NCI-H2081 treated with DMSO at 0.1 percent for 48 hours (cell line): ENCODE results near the gene UNC119B.

ENCODE experiments used
- DNase-seq: peaks from one replicate; lab custom pipeline; 2025; lab: John Stamatoyannopoulos, UW

Gene UNC119B

DNA sequence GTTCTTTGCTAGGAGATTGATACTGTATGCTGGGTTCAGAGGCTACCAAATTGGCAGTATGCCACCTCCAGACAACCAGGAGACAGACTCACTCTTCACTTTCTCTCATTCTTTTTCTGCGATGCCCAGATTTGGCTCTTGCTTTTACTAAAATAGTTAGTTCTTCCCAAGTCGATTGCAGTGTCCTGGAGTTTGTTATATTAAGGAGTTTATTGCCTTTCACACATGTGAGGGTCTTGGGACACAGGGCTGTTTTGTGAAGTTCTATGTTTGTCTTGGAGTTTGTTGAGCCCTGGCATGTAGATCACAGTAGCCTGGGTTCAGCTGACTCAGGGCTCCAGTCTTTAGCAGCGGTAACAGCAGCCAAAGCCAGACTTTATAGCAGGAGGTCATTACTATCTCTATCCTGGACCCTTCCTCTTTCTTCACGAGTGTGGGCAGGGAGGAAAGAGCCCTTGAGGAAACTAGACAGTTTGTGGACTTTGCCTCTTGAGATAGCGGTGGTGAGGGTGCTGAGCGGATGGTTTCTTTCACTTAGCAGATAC lies 21.7 kb upstream of the UNC119B start:
- no peak for DNase-seq

DNA sequence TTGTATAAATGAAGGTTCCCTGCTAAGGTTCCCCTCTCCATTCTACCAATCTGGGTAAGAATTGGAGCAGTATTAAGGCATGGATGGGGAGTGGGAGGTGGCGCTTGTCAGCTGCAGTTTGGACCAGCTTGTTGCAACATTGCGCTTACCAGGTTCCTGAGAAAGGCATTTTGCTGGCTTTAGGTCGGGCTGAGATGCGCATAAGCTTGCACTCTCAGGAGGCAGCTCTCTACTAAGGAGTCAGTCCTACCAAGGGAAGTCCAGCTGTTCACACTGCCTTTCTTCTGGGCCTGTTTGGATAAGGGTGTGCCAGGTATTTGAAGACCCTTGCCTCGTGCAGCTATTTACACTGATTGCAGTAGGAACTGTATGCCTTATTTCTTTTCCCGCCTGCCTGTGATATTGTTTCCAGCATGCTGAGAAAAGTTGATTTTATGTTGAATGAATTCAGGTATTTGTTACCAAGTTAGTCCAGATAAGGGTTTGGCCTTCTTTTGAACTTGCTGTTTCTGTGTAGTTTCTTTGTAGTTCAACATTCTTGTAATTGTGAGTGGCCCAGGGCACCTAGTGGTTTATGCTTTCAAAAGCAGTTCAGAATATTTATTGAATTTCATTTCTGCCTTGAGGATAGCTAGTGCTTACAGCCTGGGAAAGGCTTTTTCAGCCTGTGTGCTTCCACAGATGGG lies 20.7 kb upstream of the UNC119B start:
- no peak for DNase-seq

DNA sequence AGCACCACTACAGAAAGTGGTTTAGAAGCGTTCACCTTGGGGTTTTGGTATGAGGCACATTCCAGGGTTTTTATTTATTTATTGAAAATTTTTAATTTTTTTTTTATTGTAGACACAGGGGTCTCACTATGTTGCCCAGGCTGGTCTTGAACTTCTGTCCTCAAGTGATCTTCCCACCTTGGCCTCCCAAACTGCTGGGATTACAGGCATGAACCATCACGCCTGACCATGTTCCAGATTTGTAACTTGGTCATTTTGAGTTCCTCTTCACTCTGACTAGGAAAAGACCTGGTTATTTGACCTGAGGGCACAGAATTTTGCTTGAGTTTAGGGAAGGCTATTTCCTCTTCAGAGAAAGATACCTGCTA lies 20.2 kb upstream of the UNC119B start:
- DNase-seq, result no peak

DNA sequence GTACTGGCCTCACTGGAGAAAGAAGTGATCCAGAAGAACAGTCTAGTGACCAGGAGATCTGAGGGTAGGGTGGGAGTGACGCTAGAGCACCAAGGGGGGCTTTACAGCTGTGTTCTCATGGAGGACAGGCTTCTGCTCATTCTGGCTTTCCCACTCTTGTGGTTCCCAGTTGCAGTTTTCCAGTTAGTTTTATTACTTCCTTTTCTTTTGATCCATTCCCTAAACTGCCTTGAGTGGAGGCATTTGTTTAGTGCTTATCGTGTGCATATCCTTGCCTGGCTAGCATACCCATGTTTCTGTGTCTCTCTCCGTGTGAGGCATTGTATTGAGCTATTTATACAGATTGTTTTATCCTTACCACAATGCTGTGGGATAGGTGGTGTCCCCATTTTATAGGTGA lies 19.3 kb upstream of the UNC119B start:
- DNase-seq, result no peak

DNA sequence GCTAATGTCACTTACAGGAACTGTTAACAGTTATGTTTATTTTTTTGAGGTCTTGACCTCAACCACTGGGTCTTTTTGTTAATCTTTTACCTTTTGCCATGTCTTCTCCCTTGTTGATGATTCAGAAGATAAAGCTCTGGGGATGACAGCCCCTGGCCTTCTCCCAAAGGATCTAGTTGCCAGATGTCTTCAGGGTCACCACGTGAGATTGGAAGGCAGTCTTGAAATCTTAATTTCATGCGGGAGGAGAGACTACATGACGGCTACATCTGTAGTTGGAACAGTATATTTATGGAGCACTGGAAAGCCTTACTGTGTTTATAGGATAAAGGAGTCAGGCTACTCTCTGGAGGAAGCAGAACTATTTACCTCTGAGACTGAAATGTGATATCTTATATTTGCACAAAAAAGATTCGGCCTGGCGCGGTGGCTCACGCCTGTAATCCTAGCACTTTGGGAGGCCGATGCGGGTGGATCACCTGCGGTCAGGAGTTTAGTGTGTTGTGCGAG lies 17.7 kb upstream of the UNC119B start:
- DNase-seq, result no peak

DNA sequence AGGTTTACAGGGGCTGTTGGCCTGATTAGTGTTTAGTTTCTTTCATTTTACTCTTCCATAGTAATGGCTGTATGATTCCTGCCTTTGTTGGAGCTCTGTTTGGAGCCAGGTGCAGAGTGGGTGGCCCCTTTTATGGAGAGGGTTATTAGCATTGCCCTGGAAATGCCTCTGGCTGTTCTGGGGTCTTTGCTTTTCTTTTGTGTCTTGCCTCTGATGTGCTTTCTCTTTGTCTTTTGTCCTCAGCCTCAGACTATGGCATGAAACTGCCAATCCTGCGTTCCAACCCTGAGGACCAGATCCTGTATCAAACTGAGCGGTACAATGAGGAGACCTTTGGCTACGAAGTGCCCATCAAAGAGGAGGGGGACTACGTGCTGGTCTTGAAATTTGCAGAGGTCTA lies 16.4 kb upstream of the UNC119B start:
- DNase-seq, result no peak

DNA sequence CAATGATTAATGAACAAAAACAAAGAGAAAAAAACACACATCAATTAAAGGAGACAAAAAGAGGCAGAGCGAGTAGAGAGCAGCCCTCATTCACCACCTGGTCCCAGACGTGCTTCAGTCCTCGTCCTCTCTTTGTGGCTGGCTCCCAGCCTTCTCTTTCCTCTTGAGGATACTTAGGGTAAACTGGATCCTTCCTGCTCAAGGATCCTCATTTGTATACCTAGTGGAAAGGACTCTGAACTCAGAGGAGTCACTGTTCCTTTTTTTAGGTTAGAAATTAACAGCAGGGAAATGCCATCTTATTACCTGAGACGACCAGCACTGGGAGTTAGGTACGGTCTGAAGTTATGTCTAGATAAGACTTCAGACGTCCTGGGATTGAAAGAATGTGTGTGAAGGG lies 13.6 kb upstream of the UNC119B start:
- no peak for DNase-seq

DNA sequence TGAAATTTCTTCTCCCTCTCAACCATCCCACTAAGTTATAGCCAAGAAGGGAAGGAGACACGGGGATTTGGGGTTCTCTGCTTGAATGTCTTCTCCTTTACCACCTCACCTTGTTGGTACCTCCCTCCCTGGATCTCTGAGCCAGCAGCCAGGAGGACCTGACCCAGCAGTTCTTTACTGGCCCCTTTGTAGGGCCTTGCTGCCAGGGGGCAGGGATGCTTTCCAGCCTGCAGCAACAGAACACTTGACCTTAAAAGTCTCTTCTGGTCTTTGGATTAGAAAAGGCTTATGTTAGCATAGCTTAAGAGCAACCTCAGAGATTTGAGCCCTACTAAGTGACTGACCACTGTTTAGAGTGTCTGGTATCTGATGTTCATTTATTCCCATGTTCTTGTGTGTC lies 12.9 kb upstream of the UNC119B start:
- no peak for DNase-seq

DNA sequence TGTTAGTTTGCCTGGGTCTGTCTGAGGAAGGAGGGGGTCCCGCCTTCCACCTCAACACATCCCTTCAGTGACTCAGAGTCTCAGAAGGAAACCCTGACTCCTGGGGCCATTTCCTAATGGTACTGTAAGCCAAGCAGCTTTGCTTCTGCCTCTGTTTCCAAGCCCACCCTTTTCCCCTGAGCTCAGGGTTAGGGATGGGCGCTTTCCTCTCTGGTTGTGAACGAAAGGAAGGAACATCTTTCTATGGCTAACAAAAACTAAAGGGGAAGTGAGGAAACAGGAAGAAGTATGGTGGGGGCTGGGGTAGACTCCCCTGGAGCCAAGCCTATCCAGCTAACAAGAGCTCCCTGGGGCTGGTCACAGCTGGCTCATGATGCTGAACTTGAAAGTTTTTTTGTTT lies 11.6 kb upstream of the UNC119B start:
- DNase-seq, result no peak

DNA sequence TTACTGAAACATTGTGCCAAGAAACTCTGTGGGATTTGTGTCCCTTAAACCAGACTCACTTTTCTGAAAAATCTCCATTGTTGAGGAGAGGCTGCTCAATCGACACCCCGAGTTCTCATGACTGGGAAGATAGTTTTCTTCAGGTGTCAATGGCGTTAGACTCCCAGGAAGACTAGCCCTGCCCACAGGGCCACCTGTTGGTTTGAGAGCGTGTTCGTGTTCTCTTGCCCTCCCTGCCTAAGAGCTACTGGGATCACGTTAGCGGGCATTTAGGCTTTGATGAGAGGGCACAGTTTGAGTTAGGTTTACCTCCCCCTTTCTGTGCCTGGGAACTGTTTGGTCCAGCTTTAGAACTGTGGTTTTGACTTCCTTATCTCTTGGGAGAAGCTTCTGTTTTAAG lies 10.7 kb upstream of the UNC119B start:
- DNase-seq, result no peak

DNA sequence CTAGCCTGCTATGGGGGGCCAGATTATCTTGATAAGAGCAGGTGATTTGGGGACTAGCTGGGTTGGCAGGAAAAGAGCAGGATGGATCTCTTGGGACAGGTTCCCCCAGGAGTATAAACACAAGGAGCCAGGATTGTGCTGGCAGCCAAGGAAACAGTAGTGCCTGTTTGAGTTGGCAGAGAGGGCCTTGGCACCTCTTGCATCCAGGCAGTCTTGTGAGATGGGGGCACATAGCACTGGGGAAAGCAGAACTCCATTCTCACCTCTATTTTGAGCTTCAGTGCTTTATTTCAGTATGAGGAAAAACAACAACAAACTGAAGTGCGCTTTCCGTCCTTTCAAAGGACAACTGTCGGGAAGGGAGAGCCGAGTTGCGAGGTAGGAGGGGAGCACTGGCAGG lies 9.4 kb upstream of the UNC119B start:
- no peak for DNase-seq

DNA sequence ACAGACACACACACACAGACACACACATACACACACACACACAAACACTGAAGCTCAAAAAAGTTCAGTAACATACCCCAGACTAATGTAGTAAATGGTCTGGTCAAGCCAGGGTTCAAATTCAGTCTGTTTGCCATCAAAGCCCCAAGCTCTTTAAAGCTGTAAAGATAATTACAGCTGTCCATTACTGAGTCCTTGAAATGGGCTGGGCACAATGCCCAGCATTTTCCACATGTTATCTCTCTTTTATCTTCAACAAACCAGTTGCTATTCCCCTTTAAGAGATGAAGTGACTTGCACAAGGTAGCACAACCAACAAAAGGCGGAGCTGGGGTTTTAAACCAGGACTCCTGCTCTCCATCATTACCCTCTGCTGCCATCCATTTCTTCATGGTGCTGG lies 7.6 kb upstream of the UNC119B start:
- DNase-seq, result no peak

DNA sequence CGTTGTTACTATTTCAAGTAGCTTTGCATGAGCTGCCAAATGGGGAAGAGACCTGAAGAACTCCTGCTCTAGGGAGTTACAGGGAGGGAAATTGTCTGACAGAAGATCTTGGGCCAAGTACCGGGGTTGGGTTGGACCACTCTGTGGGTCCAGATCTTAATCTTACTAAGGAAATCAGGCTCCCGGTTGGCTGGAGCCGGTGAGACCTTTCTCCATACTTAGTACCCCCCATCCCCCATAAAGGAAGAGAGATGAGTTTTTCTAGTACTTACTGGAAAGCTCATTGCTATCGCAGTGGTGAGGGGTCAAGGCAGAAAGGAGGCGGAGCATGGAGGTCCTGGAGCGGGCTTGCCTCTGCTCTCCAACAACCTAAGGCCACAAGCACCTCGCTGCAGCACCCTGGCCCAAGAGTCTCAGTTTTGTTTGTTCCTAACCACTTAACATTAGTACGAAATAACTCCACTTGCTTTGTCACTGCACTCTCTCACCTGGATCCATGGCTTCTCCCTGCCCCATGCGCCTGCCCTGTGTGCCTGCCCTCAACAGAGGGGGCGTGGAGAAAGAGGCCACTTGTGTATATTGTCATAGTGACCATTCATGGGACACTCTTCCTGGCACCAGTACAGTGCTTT lies 6.8 kb upstream of the UNC119B start:
- no peak for DNase-seq

DNA sequence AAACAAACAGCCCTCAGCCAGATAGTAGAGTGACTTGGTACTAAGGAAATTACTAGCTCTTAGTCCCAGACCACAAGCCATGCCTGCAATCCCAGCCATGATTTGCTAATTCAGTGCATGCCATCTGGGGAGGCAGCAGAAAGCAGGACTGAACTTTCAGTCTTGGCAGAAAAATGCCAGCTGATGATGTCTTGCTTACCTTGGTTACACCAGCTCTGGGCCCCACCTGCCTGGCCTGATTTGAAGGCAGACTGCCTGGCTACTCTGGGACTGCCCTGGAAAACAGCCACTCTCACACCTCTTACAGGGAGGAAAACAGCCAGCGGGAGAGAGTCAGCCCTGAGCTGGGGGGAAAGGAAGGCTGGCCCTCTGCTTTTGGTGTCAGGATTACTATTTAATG lies 4.6 kb upstream of the UNC119B start:
- no peak for DNase-seq

DNA sequence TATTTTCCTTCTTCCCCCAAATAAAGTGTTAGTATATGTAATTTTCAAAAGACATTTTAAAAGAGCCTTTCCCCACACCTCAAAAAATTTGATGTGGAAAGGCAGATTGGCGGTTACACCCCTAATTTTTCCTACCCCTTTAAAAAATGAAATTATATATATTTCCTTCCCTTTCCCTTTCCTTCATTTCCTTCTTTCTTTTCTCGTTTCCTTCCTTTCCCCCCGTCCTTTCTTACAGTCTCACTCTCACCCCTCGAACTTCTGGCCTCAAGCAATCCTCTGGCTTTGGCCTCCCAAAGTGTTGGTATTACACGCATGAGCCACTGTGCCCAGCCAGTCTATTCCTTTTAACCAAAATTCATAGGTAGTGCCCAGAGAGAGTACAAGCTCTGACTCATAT lies 4.2 kb upstream of the UNC119B start:
- no peak for DNase-seq

DNA sequence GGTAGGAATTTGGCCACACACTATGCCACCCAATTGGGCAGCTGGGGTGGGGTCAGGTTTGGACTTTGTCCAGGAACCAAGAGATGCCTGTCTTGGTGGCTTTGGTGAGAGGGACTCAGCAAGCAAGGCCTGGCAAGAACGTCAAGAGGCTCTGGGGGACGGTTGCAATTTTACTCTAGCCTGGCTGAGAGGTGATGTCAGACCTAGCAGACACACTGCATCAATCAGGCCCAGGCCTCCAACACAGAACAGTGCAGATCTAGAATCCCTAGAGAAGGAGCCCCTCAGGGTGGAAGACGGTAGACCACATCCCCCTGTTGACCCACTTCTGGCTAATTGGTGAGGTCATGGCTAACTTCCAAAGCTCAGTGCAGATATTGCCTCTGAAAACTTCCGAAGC lies 1.6 kb upstream of the UNC119B start:
- DNase-seq, result no peak

DNA sequence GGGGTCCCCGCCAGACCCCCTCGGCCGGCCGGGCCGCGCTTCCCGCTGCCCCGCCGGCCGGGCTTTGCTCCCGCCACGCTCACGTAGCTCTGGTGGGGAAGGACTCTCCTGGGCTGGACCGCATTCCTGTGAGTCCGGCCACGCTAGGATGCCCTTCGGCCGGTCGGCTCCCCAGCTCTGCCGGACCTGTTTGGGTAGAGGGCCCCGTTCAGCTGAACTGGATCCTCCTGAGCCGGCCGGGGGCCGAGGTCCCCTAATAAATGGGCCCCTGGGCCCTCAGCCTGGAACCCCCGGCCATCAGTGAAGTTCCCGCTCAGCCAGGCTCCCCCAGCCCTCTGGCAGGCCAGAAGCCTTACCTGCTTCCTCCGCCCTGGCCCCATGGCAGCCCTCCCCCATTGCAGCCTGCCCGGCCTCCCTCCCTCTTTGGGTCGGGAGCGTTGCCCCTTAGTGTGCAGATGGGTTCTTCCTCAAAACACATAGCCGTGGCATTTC lies 593 bp downstream of the UNC119B start:
- DNase-seq, result no peak

DNA sequence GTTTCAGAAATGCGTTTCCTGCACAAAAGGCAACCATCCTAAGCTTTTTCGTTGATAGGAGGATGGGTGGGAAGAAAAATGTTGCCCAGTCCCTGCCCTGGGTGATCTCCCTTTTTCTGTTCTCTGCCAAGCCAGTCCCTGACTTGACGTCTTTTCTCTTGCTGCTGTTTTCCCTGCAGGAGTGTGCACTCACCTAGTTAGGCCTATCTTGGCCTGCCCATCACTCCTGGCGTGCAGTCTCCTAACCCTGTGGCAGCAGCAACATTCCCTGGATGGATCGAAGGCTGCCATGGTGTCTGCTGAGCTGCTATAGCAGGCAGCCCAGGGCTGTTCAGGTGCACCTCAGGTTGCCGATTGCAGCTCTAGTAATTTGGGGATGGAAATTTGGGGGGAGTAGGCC lies 1.2 kb downstream of the UNC119B start:
- no peak for DNase-seq

DNA sequence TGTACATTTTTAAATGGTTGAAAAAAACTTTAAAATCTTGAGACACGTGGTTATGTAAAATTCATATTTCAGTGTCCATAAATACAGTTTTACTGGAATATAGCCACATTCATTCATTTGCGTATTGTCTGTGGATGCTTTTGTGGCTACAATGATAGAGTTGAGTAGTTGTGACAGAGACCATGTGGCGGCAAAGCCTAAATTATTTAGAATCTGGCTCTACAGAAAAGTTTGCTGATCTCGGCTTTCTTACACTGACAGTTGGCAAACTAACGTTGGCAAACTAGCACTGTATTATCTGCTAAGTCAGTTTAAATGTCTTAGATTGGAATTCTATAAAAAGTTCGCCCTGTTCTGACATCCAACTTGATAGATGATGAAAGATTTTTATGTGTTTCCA lies 2.4 kb downstream of the UNC119B start:
- no peak for DNase-seq

DNA sequence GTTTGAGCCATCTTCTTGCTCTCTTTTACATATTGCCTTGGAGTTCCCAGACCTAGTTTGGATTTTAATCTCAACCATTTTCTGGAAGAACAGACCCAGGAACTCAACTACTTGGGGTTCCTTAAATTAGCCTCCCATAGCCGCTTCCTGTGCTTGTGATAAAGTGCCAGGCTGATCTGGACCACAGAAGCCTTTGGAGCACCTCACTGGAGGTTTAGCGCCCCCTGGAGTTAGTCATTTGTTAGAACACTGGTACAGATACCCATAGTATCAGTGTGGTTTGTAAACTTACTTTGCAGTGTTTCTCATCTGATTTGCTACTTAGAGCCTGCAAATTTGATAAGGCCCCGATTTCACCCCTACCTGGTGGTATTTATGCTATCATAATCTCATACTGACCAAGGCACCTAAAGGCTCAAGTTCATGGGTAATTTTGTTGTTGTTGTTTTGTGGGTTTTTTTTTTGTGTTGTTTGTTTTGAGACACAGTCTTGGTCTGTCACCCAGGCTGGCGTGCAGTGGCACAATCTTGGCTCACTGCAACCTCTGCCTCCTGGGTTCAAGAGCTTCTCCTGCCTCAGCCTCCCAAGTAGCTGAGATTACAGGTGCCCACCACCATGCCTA lies 3.7 kb downstream of the UNC119B start:
- peak; percentile 21 for DNase-seq

DNA sequence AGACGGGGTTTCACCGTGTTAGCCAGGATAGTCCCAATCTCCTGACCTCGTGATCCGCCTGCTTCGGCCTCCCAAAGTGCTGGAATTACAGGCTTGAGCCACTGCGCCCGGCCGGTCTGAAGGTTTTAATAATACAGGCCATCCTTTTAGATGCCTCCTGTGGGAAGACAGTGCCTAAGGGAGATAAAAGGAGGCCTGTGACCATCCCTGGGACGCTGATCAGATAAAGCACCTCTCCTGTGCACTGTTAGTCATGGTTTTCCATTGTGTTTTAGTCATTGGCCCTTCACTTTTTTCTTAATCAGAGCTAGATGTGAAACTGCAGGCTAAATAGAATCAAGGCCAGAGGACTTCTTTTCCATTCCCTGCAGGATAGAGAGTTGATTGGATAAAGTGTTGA lies 7.8 kb downstream of the UNC119B start:
- DNase-seq, result no peak

DNA sequence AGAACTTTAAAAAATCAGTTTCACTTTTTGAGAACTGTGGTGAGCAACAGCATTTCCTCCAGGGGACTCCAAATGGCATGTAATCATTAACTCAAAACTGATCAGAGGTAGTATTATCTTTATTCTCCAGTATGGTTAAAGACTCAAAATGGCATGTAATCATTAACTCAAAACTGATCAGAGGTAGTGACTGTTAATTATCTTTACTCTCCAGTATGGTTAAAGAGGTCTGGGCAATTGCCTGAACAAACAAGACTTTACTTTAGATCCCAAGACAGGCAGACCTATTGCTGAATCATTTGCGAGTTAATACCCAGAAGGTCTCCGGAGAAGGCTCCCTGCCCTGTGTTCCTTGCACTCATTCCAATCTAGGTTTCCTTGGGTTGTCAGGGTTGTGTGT lies 8.8 kb downstream of the UNC119B start:
- DNase-seq, result no peak
